CD4-positive, alpha-beta T cell treated with Interleukin-6 for 4 hours (primary cell): ENCODE measurements around the gene FLT1.

Experiments used
- DNase-seq: peaks from one replicate; pipeline ENCODE4 v3.0.0-alpha.2; 2020; ENCODE audit warnings: mixed read lengths

The FLT1 gene

GRCh38 chr13:28301839-28302238 is 193.1 kb downstream of the FLT1 start:
- no peak for DNase-seq

GRCh38 chr13:28299916-28300315 is 195.0 kb downstream of the FLT1 start:
- no peak for DNase-seq

- no peak for DNase-seq
Observed at GRCh38 chr13:28297341-28297740, 197.6 kb downstream of the FLT1 start.

- no peak for DNase-seq
Observed at GRCh38 chr13:28286263-28286662, 208.7 kb downstream of the FLT1 start.

- no peak for DNase-seq
Observed at GRCh38 chr13:28283600-28283999, 211.3 kb downstream of the FLT1 start.

GRCh38 chr13:28282451-28282850 is 212.5 kb downstream of the FLT1 start:
- DNase-seq = no peak

- DNase-seq = no peak
Observed at GRCh38 chr13:28273919-28274318, 221.0 kb downstream of the FLT1 start.

GRCh38 chr13:28271056-28271840 is 223.7 kb downstream of the FLT1 start:
- DNase-seq = no peak

GRCh38 chr13:28268800-28269223 is 226.1 kb downstream of the FLT1 start:
- no peak for DNase-seq

GRCh38 chr13:28267497-28267896 is 227.4 kb downstream of the FLT1 start:
- DNase-seq = no peak

GRCh38 chr13:28258417-28258816 is 236.5 kb downstream of the FLT1 start:
- DNase-seq = no peak

- DNase-seq = no peak
Observed at GRCh38 chr13:28257305-28257704, 237.6 kb downstream of the FLT1 start.

- DNase-seq = no peak
Observed at GRCh38 chr13:28252547-28252946, 242.4 kb downstream of the FLT1 start.

- DNase-seq = no peak
Observed at GRCh38 chr13:28251466-28251865, 243.5 kb downstream of the FLT1 start.

GRCh38 chr13:28250542-28250941 is 244.4 kb downstream of the FLT1 start:
- no peak for DNase-seq
